Measurements from ENCODE around the gene KRT72. TPM values are rescaled to one million over a fixed set of nuclear protein-coding genes. Genes with fewer than 3 reads are reported as not detected.
A peak's percentile ranks its signal among the peaks of the same experiment; 100 is the strongest.

The KRT72 gene
- total RNA-seq, 6 donors from 2014 or later, result 0.11 to 0.37 TPM; not detected in 4

DNA sequence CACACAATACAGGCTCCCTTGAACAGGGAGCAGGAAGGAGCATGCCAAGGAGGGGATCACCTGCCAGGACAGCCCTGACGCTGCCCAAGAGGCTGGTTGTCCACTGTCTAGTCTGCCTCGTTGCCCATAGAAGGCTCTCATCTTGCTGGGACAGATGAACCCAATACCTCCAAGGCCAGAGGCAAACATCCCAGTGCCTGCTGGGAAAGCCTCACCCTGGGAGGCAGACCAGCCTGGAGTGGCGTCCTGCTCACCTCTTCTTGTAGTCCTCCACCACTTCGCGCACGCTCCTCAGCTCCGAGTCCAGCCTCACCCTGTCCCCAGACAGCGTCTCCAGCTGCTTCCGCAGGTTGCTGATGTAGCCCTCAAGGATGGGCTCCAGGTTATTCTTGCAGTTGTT, 14.6 kb upstream of the KRT72 start:
- H3K4me3 ChIP-seq, result no peak overlapping the region
- H3K27ac ChIP-seq, result no peak overlapping the region
- H3K9me3 ChIP-seq, result no peaks in the 10 kb centered on the region
- H3K36me3 ChIP-seq, result no peaks in the 10 kb centered on the region
- ATAC-seq (ENCODE audit: low FRiP score in 2 of 2) (no peak), DNase-seq (no peak)
- no peaks in the 10 kb centered on the region for H3K4me1 ChIP-seq
- 83 to 88% methylated on average over 8 to 9 of the region's 9 CpGs for WGBS, 2 donors
- no peaks in the 10 kb centered on the region for H3K27me3 ChIP-seq
- TF ChIP-seq POLR2A (IDR thresholded peaks at IDR 0.05) (no peak), POLR2AphosphoS5 (IDR thresholded peaks at IDR 0.05) (no peak), EP300 (IDR thresholded peaks at IDR 0.05) (no peak)
- TF ChIP-seq, protein P1, sequence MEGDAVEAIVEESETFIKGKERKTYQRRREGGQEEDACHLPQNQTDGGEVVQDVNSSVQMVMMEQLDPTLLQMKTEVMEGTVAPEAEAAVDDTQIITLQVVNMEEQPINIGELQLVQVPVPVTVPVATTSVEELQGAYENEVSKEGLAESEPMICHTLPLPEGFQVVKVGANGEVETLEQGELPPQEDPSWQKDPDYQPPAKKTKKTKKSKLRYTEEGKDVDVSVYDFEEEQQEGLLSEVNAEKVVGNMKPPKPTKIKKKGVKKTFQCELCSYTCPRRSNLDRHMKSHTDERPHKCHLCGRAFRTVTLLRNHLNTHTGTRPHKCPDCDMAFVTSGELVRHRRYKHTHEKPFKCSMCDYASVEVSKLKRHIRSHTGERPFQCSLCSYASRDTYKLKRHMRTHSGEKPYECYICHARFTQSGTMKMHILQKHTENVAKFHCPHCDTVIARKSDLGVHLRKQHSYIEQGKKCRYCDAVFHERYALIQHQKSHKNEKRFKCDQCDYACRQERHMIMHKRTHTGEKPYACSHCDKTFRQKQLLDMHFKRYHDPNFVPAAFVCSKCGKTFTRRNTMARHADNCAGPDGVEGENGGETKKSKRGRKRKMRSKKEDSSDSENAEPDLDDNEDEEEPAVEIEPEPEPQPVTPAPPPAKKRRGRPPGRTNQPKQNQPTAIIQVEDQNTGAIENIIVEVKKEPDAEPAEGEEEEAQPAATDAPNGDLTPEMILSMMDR (IDR thresholded peaks at IDR 0.05), result no peak

DNA sequence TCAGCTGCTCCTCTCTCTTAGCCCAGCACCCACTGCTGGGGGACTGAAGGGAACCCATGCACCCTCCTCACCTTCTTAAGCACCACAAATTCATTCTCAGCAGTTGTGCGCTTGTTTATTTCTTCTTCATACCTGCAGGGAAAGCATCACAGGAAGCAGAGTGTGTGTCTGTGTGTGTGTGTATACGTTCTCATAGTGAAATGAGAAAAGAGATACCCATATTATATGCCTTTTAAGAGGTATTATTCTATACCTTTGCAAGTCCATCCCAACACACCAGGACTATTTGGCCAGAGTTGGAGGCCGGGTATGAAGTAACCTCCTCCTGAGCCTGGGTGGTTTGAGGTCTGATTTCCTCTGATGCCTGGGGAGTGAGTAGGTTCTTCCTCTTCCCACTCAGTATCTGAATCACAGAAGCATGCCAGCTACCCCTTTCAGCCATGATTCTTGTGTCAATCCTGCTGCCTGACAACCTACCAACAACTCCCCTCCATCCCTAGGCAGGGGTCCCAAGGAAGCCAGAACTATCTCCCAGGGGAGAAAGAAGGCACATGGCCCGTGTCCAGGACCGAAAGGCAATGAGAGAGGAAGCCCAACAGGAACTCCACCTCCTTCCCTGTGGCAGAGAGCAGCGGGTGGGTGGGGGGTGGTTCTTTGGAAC, 14.1 kb upstream of the KRT72 start:
- DNase-seq (no peak), ATAC-seq (ENCODE audit: low FRiP score in 2 of 2) (no peak)
- Histone ChIP-seq H3K4me3 (no peak overlapping the region), H3K27ac (no peak overlapping the region), H3K27me3 (no peaks in the 10 kb centered on the region), H3K4me1 (no peaks in the 10 kb centered on the region), H3K9me3 (no peaks in the 10 kb centered on the region), H3K36me3 (no peaks in the 10 kb centered on the region)
- TF ChIP-seq POLR2AphosphoS5 (IDR thresholded peaks at IDR 0.05) (no peak), EP300 (IDR thresholded peaks at IDR 0.05) (no peak), POLR2A (IDR thresholded peaks at IDR 0.05) (no peak)
- TF ChIP-seq, protein P1 (IDR thresholded peaks at IDR 0.05), result no peak
- WGBS, 2 donors, result 51% methylated on average over 4 to 6 of the region's 6 CpGs

DNA sequence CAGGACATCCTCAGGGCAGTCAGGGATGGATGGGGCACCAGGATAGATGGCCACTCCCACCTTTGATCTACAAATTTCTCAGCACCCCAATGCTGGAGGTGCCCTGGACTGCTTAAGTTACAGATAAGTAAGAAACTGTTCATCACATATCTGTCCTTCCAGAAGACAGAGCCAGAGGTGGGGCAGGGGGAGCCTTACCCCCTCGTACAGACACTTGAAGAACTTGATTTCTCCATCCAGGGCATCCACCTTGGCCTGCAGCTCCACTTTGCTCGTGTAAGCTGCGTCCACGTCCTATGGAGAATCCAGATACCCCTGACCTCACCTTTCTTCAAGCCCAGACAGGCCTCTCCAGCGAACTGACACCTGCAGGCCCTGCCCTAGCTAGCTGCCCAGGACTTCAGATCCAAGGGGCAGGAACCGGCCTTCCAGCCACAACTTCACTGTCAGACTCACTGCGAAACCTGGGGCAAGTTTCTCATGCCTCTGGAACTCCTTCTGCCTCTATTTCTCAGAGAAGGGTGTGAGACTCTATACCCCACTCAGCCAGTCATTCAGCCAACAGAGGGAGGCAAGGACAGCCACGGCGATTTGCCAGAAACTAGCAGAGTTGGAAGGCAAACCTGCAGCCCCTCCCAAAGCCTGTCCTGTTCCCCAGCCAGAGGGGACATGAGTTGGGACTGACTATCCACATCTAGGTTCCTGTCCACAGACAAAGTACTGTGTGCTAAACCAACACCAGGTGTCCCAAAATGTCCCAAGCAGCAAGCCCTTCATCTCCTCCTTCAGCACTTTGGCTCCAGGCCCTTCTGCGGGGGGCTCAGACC, 13.3 kb upstream of the KRT72 start:
- Histone ChIP-seq H3K4me3 (no peak overlapping the region), H3K27me3 (no peaks in the 10 kb centered on the region), H3K9me3 (no peaks in the 10 kb centered on the region), H3K27ac (no peak overlapping the region), H3K36me3 (no peaks in the 10 kb centered on the region), H3K4me1 (no peaks in the 10 kb centered on the region)
- 90 to 93% methylated on average over 9 to 10 of the region's 10 CpGs for WGBS, 2 donors
- no peak for ATAC-seq (ENCODE audit: low FRiP score in 2 of 2)
- DNase-seq, result no peak
- TF ChIP-seq, protein P1 (IDR thresholded peaks at IDR 0.05), result no peak
- no peak for TF ChIP-seq POLR2A (IDR thresholded peaks at IDR 0.05)
- TF ChIP-seq POLR2AphosphoS5 (IDR thresholded peaks at IDR 0.05), result no peak
- TF ChIP-seq EP300 (IDR thresholded peaks at IDR 0.05), result no peak

DNA sequence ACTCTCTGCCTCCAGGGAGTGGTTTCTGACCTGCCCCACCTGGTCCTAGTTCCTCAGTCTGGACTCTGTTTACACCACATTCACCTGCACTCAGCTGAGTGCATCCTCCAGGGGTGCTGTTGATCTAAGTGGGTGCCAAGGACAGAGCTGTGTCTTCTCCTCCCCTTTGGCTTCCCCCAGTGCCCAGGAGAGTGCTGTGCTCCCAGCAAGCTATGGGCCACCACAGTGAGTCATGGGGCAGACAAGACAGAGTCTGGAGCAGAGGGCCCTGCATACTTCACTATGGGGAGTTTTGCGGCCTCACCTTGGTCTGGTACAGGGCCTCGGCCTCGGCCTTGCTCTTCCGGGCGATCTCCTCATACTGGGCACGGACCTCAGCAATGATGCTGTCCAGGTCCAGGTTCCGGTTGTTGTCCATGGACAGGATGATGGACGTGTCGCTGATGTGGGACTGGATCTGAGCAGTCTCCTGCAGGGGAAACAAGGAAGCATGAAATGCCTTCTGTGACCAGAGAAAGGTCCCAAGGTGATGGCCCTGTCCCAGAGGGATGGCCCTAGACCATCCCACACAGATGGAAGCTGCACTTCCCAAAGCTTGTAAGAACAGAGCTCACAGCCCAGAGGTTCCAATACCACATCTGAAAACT, 12.2 kb upstream of the KRT72 start:
- TF ChIP-seq, protein P1 (IDR thresholded peaks at IDR 0.05), result no peak
- TF ChIP-seq EP300 (IDR thresholded peaks at IDR 0.05), result no peak
- TF ChIP-seq POLR2AphosphoS5 (IDR thresholded peaks at IDR 0.05), result no peak
- no peak for TF ChIP-seq POLR2A (IDR thresholded peaks at IDR 0.05)
- Histone ChIP-seq H3K27ac (no peak overlapping the region), H3K4me1 (no peaks in the 10 kb centered on the region), H3K9me3 (no peaks in the 10 kb centered on the region), H3K4me3 (no peak overlapping the region), H3K36me3 (no peaks in the 10 kb centered on the region), H3K27me3 (no peaks in the 10 kb centered on the region)
- WGBS, 2 donors, result 88 to 96% methylated on average over 6 to 9 of the region's 9 CpGs
- DNase-seq (peak in 1 of 2 donors; percentile 24), ATAC-seq (ENCODE audit: low FRiP score in 2 of 2) (no peak)
